HepG2 (cell line): ENCODE results near the gene EOLA1. TPM values are rescaled to one million over a fixed set of nuclear protein-coding genes. Genes with fewer than 3 reads are reported as not detected.

Experiments used
- CBX1 ChIP-seq: IDR thresholded peaks from one replicate; pipeline ENCODE4 v1.6.1; 2016; ENCODE audit warnings: antibody characterized with exemption, low read depth
- DZIP1 ChIP-seq: sonication (generic); formaldehyde crosslinking; IDR thresholded peaks from 2 replicates; pipeline ENCODE4 v1.5.0; 2020; ENCODE audit warnings: mild to moderate bottlenecking, missing genetic modification reagents
- GABPB1 ChIP-seq: IDR thresholded peaks from 2 replicates; pipeline ENCODE4 v1.6.1; 2016; ENCODE audit warnings: mild to moderate bottlenecking, missing genetic modification reagents, moderate library complexity, missing compliant biosample characterization
- GATA4 ChIP-seq: sonication (generic); IDR thresholded peaks from 2 replicates; pipeline ENCODE4 v1.6.1; 2016; ENCODE audit warnings: antibody characterized with exemption, low read depth, borderline replicate concordance
- GPN1 ChIP-seq: sonication (generic); formaldehyde crosslinking; IDR thresholded peaks from 2 replicates; pipeline ENCODE4 v1.5.1; 2020; ENCODE audit warnings: missing genetic modification reagents, borderline replicate concordance
- HOXD1 ChIP-seq: sonication (generic); formaldehyde crosslinking; IDR thresholded peaks from 2 replicates; pipeline ENCODE4 v1.5.0; 2020; ENCODE audit warnings: missing genetic modification reagents
- JDP2 ChIP-seq: sonication (generic); formaldehyde crosslinking; IDR thresholded peaks from 2 replicates; pipeline ENCODE4 v1.8.1; 2022; ENCODE audit warnings: missing genetic modification reagents, borderline replicate concordance
- JUN ChIP-seq: sonication (generic); formaldehyde crosslinking; IDR thresholded peaks from 2 replicates; pipeline ENCODE4 v1.4.0; 2020; ENCODE audit warnings: mild to moderate bottlenecking, missing genetic modification reagents
- KDM5B ChIP-seq: sonication (generic); formaldehyde crosslinking; IDR thresholded peaks from 2 replicates; pipeline ENCODE4 v1.4.0; 2020; ENCODE audit warnings: missing genetic modification reagents, mild to moderate bottlenecking, borderline replicate concordance
- KLF11 ChIP-seq: IDR thresholded peaks from 2 replicates; pipeline ENCODE4 v1.6.1; 2016; ENCODE audit warnings: missing compliant biosample characterization
- NFATC3 ChIP-seq: sonication (generic); formaldehyde crosslinking; IDR thresholded peaks from 2 replicates; pipeline ENCODE4 v1.5.1; 2020; ENCODE audit warnings: mild to moderate bottlenecking, missing genetic modification reagents
- PTBP1 ChIP-seq: fragments of 200-400 bp; formaldehyde crosslinking; IDR thresholded peaks from 2 replicates; pipeline ENCODE4 v1.6.1; 2018; ENCODE audit warnings: low read length, low read depth; ENCODE audit not compliant: poor library complexity, severe bottlenecking
- REL ChIP-seq: sonication (generic); formaldehyde crosslinking; conservative IDR thresholded peaks from 2 replicates; pipeline ENCODE4 v1.8.0; 2022; ENCODE audit warnings: mild to moderate bottlenecking, missing genetic modification reagents, moderate library complexity
- RERE ChIP-seq: IDR thresholded peaks from 2 replicates; pipeline ENCODE4 v1.6.1; 2016; ENCODE audit warnings: low read depth, missing genetic modification reagents, missing compliant biosample characterization
- SALL1 ChIP-seq: sonication (generic); formaldehyde crosslinking; IDR thresholded peaks from 2 replicates; pipeline ENCODE4 v1.8.0; 2022; ENCODE audit warnings: mild to moderate bottlenecking, missing genetic modification reagents
- SIX1 ChIP-seq: sonication (generic); formaldehyde crosslinking; IDR thresholded peaks from 2 replicates; pipeline ENCODE4 v1.4.0; 2020; ENCODE audit warnings: missing genetic modification reagents, borderline replicate concordance
- SMC3 ChIP-seq: IDR thresholded peaks from 2 replicates; pipeline ENCODE4 v1.6.1; 2011; ENCODE audit warnings: low read length, improper control_type of control experiment
- THAP11 ChIP-seq: IDR thresholded peaks from 2 replicates; pipeline ENCODE4 v1.6.1; 2016; ENCODE audit warnings: missing biosample characterization, missing genetic modification reagents
- U2AF1 ChIP-seq: fragments of 200-400 bp; formaldehyde crosslinking; optimal IDR thresholded peaks from 2 replicates; pipeline ENCODE3; 2017; ENCODE audit warnings: mild to moderate bottlenecking, low read depth, low read length
- XRCC5 ChIP-seq: fragments of 200-400 bp; formaldehyde crosslinking; optimal IDR thresholded peaks from 2 replicates; pipeline ENCODE3; 2017; ENCODE audit warnings: mild to moderate bottlenecking, low read length
- ZNF224 ChIP-seq: sonication (generic); formaldehyde crosslinking; IDR thresholded peaks from 2 replicates; pipeline ENCODE4 v1.5.0; 2020; ENCODE audit warnings: mild to moderate bottlenecking, missing genetic modification reagents
- ZNF354B ChIP-seq: sonication (generic); formaldehyde crosslinking; IDR thresholded peaks from 2 replicates; pipeline ENCODE4 v1.8.0; 2022; ENCODE audit warnings: mild to moderate bottlenecking, missing genetic modification reagents
- ZNF619 ChIP-seq: sonication (generic); formaldehyde crosslinking; IDR thresholded peaks from 2 replicates; pipeline ENCODE4 v1.4.0; 2020; ENCODE audit warnings: mild to moderate bottlenecking, missing genetic modification reagents
- ZNF674 ChIP-seq: sonication (generic); formaldehyde crosslinking; IDR thresholded peaks from 2 replicates; pipeline ENCODE4 v1.5.0; 2020; ENCODE audit warnings: low read depth, mild to moderate bottlenecking, missing genetic modification reagents
- polyA plus RNA-seq, 8 experiments: library from polyadenylated mRNA; depleted of rRNA in 3 of 8; stranded (reverse) in 7 of 8; unstranded in 1 of 8; fragments of >200 nt; fragmentation: Illumina TruSeq in 4 of 8; extraction: Trizol in 4 of 8; gene quantifications; 2 replicates each; pipeline versions ENCODE4 v1.2.1 to v1.2.3, GENCODE V29; 2011 to 2016; ENCODE audit warnings: low read depth in 4 of 8, missing spikeins in 1 of 8, mixed read lengths in 1 of 8; ENCODE audit not compliant: insufficient read depth in 1 of 8
- total RNA-seq, 5 experiments: library from RNA; depleted of rRNA; stranded (reverse); fragments of >200 nt; fragmentation: Illumina TruSeq; extraction: Trizol; gene quantifications; 2 replicates each; pipeline ENCODE4 v1.2.3, GENCODE V29; 2016; ENCODE audit warnings: low read depth in 1 of 5

The EOLA1 gene
- total and polyA plus RNA-seq, 2 of the 13 experiments (the other 11 are each of a cell fraction or from before 2014, with no cell fraction given): 6.5 to 9.6 TPM

GRCh38 chrX:149540621-149541520 is at the start of gene EOLA1 (continued):
- no peak for TF ChIP-seq RERE
- no peak for TF ChIP-seq SIX1 (CRISPR knock-in tag)
- TF ChIP-seq GPN1 (CRISPR knock-in tag): no peak
- no peak; the same call in none of the 2 replicates for TF ChIP-seq GABPB1 (CRISPR knock-in tag)
- no peak for TF ChIP-seq KDM5B (CRISPR knock-in tag)
- no peak for TF ChIP-seq ZNF674 (CRISPR knock-in tag)
- no peak for TF ChIP-seq PTBP1
- TF ChIP-seq ZNF619 (CRISPR knock-in tag): no peak
- peak; percentile 89 for TF ChIP-seq THAP11 (CRISPR knock-in tag)
- no peak for TF ChIP-seq JUN (CRISPR knock-in tag)
- TF ChIP-seq KLF11 (CRISPR knock-in tag): no peak
- no peak for TF ChIP-seq CBX1
- no peak for TF ChIP-seq SMC3
- no peak for TF ChIP-seq JDP2
- no peak for TF ChIP-seq HOXD1 (CRISPR knock-in tag)
- no peak for TF ChIP-seq XRCC5
- TF ChIP-seq ZNF224: no peak
- TF ChIP-seq GATA4: no peak
- TF ChIP-seq SALL1: peak; percentile 59
- TF ChIP-seq REL (CRISPR knock-in tag): no peak
- TF ChIP-seq DZIP1: no peak
- TF ChIP-seq U2AF1: no peak
- no peak for TF ChIP-seq NFATC3
- TF ChIP-seq ZNF354B (CRISPR knock-in tag): no peak
